PC-3 (cell line): ENCODE data around the gene SPATA16. TPM values are rescaled to one million over a fixed set of nuclear protein-coding genes. Genes with fewer than 3 reads are reported as not detected.

ENCODE experiments used
- ATAC-seq: fragments of 200-7000 bp; cut with Tn5 transposase; 2 replicates; pipeline ENCODE4 v1.9.1; 2020; ENCODE audit warnings: mild to moderate bottlenecking, moderate library complexity
- BruUV-seq: library from RNA; stranded (reverse); fragments of 400-500 nt; replicated peaks from 2 replicates; lab custom pipeline; 2021; lab: Mats Ljungman, UMichigan
- CTCF ChIA-PET: fragments of 300-600 bp; sonication (Branson Sonifier 250); formaldehyde crosslinking; loops from one replicate; lab custom pipeline; 2022; ENCODE audit warnings: antibody characterized with exemption; lab: Charles Lee
- POLR2A ChIA-PET: fragments of 300-600 bp; sonication (Branson Sonifier 250); formaldehyde crosslinking; loops from one replicate; lab custom pipeline; 2022; ENCODE audit warnings: antibody characterized with exemption; ENCODE audit not compliant: unreplicated experiment; lab: Charles Lee
- DNase-seq: peaks from one replicate; pipeline ENCODE4 v3.0.0-alpha.2; 2015
- H2AFZ ChIP-seq: fragments of 300-600 bp; sonication (generic); 2 replicates; pipeline ENCODE4 v1.6.0; 2016; ENCODE audit warnings: antibody characterized with exemption, low read length
- H3F3A ChIP-seq: fragments of 300-600 bp; sonication (generic); one replicate; pipeline ENCODE4 v1.6.0; 2017; ENCODE audit warnings: antibody characterized with exemption, low read length, control low read depth, mild to moderate bottlenecking; ENCODE audit not compliant: unreplicated experiment
- H3K27ac ChIP-seq: fragments of 300-600 bp; sonication (generic); 2 replicates; pipeline ENCODE4 v1.5.1; 2016; ENCODE audit warnings: mild to moderate bottlenecking, low read length
- H3K27me3 ChIP-seq: fragments of 300-600 bp; sonication (generic); 2 replicates; pipeline ENCODE4 v1.6.1; 2016; ENCODE audit warnings: low read length, mixed read lengths
- H3K36me3 ChIP-seq: fragments of 300-600 bp; sonication (generic); 2 replicates; pipeline ENCODE4 v1.6.1; 2016; ENCODE audit warnings: low read depth, mixed run types, low read length, mixed read lengths
- H3K4me1 ChIP-seq: fragments of 300-600 bp; sonication (generic); 2 replicates; pipeline ENCODE4 v1.5.1; 2016; ENCODE audit warnings: low read length; ENCODE audit not compliant: insufficient read depth
- H3K4me2 ChIP-seq: fragments of 300-600 bp; sonication (generic); 2 replicates; pipeline ENCODE4 v1.6.0; 2016; ENCODE audit warnings: low read length
- H3K4me3 ChIP-seq: fragments of 300-600 bp; sonication (generic); 2 replicates; pipeline ENCODE4 v1.5.1; 2016; ENCODE audit warnings: mild to moderate bottlenecking, low read length, mixed read lengths
- H3K79me2 ChIP-seq: fragments of 300-600 bp; sonication (generic); 2 replicates; pipeline ENCODE4 v1.6.1; 2017; ENCODE audit warnings: low read length, mixed read lengths
- H3K9ac ChIP-seq: fragments of 300-600 bp; sonication (generic); 2 replicates; pipeline ENCODE4 v1.6.0; 2016; ENCODE audit warnings: mild to moderate bottlenecking, low read length
- H3K9me2 ChIP-seq: fragments of 300-600 bp; sonication (generic); replicated peaks from 2 replicates; pipeline ENCODE4 v1.6.1; 2016; ENCODE audit warnings: mixed run types, low read length, mixed read lengths
- H3K9me3 ChIP-seq: fragments of 300-600 bp; sonication (generic); 2 replicates; pipeline ENCODE4 v1.6.1; 2016; ENCODE audit warnings: low read length, mixed read lengths
- H4K20me1 ChIP-seq: fragments of 300-600 bp; sonication (generic); 2 replicates; pipeline ENCODE4 v1.6.1; 2016; ENCODE audit warnings: low read length, mixed read lengths
- CTCF ChIP-seq: fragments of 300-600 bp; sonication (generic); conservative IDR thresholded peaks from 2 replicates; pipeline ENCODE4 v1.5.1; 2017; ENCODE audit warnings: antibody characterized with exemption, low read depth, mild to moderate bottlenecking, low read length
- EZH2 ChIP-seq: fragments of 300-600 bp; sonication (generic); IDR thresholded peaks from one replicate; pipeline ENCODE4 v1.6.1; 2017; ENCODE audit warnings: antibody characterized with exemption, mild to moderate bottlenecking, low read length; ENCODE audit not compliant: unreplicated experiment
- EZH2phosphoT487 ChIP-seq: fragments of 300-600 bp; sonication (generic); IDR thresholded peaks from 2 replicates; pipeline ENCODE4 v1.6.1; 2018; ENCODE audit warnings: mild to moderate bottlenecking, antibody characterized with exemption, low read length, borderline replicate concordance
- intact Hi-C: fragments of 100-400 bp; cut with micrococcal nuclease; formaldehyde crosslinking; loops from 2 replicates; pipeline ENCODE4 v1.9.0; 2023
- total RNA-seq: library from RNA; depleted of rRNA; stranded (reverse); fragments of >200 nt; gene quantifications from 2 replicates; pipeline ENCODE4 v1.2.3, GENCODE V29; 2014

Gene SPATA16
- total RNA-seq, 1 experiment from 2014 or later = not detected

- Histone ChIP-seq H3K9ac (no peak overlapping the region), H3K27me3 (peaks cover 55% of the 10 kb centered on the region), H3K27ac (no peak overlapping the region), H3K9me2 (no peaks in the 10 kb centered on the region), H3K4me1 (no peaks in the 10 kb centered on the region), H2AFZ (no peak overlapping the region), H4K20me1 (no peaks in the 10 kb centered on the region), H3F3A (no peaks in the 10 kb centered on the region), H3K36me3 (no peaks in the 10 kb centered on the region), H3K79me2 (no peaks in the 10 kb centered on the region), H3K4me3 (no peak overlapping the region), H3K4me2 (no peak overlapping the region), H3K9me3 (no peaks in the 10 kb centered on the region)
- DNase-seq (no peak), ATAC-seq (no peak)
- no TSS peak for BruUV-seq
- intact Hi-C loops = no loop called here
- CTCF ChIA-PET = no interaction called here
- POLR2A ChIA-PET = interaction anchor here (0.5 kb wide), 1 partner anchor 229 kb away, joined by 3 read pairs; no protein-coding TSS in a partner anchor
- no peak for TF ChIP-seq CTCF
- no peak for TF ChIP-seq EZH2
- TF ChIP-seq EZH2phosphoT487 = no peak
Measured at GRCh38 chr3:173006006-173006405, 135.0 kb downstream of the SPATA16 start.

- H3K9me3 ChIP-seq = no peaks in the 10 kb centered on the region
- no TSS peak for BruUV-seq
- intact Hi-C loops = no loop called here
- ATAC-seq (no peak), DNase-seq (no peak)
- no peak overlapping the region for H3K4me2 ChIP-seq
- H3K36me3 ChIP-seq = no peaks in the 10 kb centered on the region
- ChIA-PET POLR2A (no interaction called here), CTCF (no interaction called here)
- H3K9me2 ChIP-seq = no peaks in the 10 kb centered on the region
- H3K27ac ChIP-seq = no peak overlapping the region
- H3K9ac ChIP-seq = no peak overlapping the region
- H2AFZ ChIP-seq = no peak overlapping the region
- no peaks in the 10 kb centered on the region for H3K79me2 ChIP-seq
- peaks cover 49% of the 10 kb centered on the region for H3K27me3 ChIP-seq
- TF ChIP-seq EZH2phosphoT487 (no peak), EZH2 (no peak)
- H4K20me1 ChIP-seq = no peaks in the 10 kb centered on the region
- H3F3A ChIP-seq = no peaks in the 10 kb centered on the region
- H3K4me1 ChIP-seq = no peaks in the 10 kb centered on the region
- no peak overlapping the region for H3K4me3 ChIP-seq
Measured at GRCh38 chr3:173004681-173005080, 136.4 kb downstream of the SPATA16 start.

DNA sequence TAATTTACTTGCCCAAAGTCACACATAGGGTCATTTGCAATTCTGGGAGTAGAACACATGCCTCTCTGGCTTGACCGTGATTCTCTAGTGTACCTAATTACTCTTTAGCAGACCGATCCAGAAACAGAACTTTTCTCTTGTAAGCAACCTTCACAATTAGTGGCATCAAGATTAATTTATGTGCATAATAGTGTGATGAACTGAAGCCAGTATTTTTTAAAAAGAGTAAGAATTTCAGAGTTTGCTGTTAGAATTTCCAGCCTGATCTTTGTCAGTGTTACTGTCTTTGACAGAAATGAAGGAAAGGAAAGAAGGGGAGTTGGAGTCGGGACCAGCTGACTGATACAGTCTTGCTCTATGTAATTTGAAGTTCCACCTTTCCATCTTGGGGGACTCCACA is 137.1 kb downstream of the SPATA16 start:
- ATAC-seq (no peak), DNase-seq (no peak)
- Histone ChIP-seq H3F3A (no peaks in the 10 kb centered on the region), H2AFZ (no peak overlapping the region), H3K79me2 (no peaks in the 10 kb centered on the region), H3K9me2 (no peaks in the 10 kb centered on the region), H3K36me3 (no peaks in the 10 kb centered on the region), H3K4me2 (no peak overlapping the region), H3K27ac (no peak overlapping the region), H3K4me3 (no peak overlapping the region), H3K9me3 (no peaks in the 10 kb centered on the region), H4K20me1 (no peaks in the 10 kb centered on the region), H3K4me1 (no peaks in the 10 kb centered on the region), H3K27me3 (peaks cover 47% of the 10 kb centered on the region), H3K9ac (no peak overlapping the region)
- ChIA-PET POLR2A (no interaction called here), CTCF (no interaction called here)
- no TSS peak for BruUV-seq
- TF ChIP-seq CTCF = no peak
- no peak for TF ChIP-seq EZH2
- no peak for TF ChIP-seq EZH2phosphoT487
- intact Hi-C loops = no loop called here
